HG02885 (cell line): ENCODE results near the gene CD1B.
"Not testable (repeated sequence)": the region's sequence is repeated elsewhere in the genome, so short reads cannot be mapped to it uniquely, and the experiment has no call there.

Source experiments
- ATAC-seq: cut with Tn5 transposase; IDR thresholded peaks from one replicate; pipeline ENCODE4 v1.9.1; 2021; ENCODE audit warnings: mild to moderate bottlenecking; ENCODE audit not compliant: unreplicated experiment, poor library complexity

The CD1B gene

GRCh38 chr1:158329733-158330132 lies 1.6 kb downstream of the CD1B start:
- ATAC-seq: no peak

GRCh38 chr1:158329300-158329699 lies 2.0 kb downstream of the CD1B start:
- no peak for ATAC-seq

GRCh38 chr1:158328426-158328825 lies 2.9 kb downstream of the CD1B start:
- ATAC-seq: no peak

- no peak for ATAC-seq
Observed at GRCh38 chr1:158327481-158327880, 3.9 kb downstream of the CD1B start.

GRCh38 chr1:158324395-158324794 lies 6.9 kb downstream of the CD1B start:
- peak; percentile 59 for ATAC-seq

GRCh38 chr1:158323866-158324265 lies 7.5 kb downstream of the CD1B start:
- no peak for ATAC-seq

- peak; percentile 73 for ATAC-seq
Observed at GRCh38 chr1:158311066-158311465, 20.3 kb downstream of the CD1B start.

- ATAC-seq: peak; percentile 65
Observed at GRCh38 chr1:158310623-158311022, 20.7 kb downstream of the CD1B start.

GRCh38 chr1:158295791-158296190 lies 35.5 kb downstream of the CD1B start:
- no peak for ATAC-seq

- ATAC-seq: no peak
Observed at GRCh38 chr1:158290321-158290844, 40.9 kb downstream of the CD1B start.

GRCh38 chr1:158289811-158290210 lies 41.5 kb downstream of the CD1B start, which contains the start of gene CD1C:
Gene CD1C (plus strand): TSS chr1:158289923. CDS start chr1:158290065, 142 bp downstream.
- ATAC-seq: peak; percentile 26

GRCh38 chr1:158286941-158287346 lies 44.4 kb downstream of the CD1B start:
- peak; percentile 19 for ATAC-seq

- ATAC-seq: peak; percentile 14
Observed at GRCh38 chr1:158286487-158286886, 44.8 kb downstream of the CD1B start.

- ATAC-seq: peak; percentile 67
Observed at GRCh38 chr1:158285756-158286241, 45.5 kb downstream of the CD1B start.

- peak; percentile 52 for ATAC-seq
Observed at GRCh38 chr1:158283965-158284364, 47.4 kb downstream of the CD1B start.

- not testable (repeated sequence) for ATAC-seq
Observed at GRCh38 chr1:158282421-158282820, 48.9 kb downstream of the CD1B start.
